Endometrial microvascular endothelial cells (primary cell): Measurements from ENCODE around the gene SNRK. TPM values are rescaled to one million over a fixed set of nuclear protein-coding genes. Genes with fewer than 3 reads are reported as not detected.

Source experiments
- in situ Hi-C: cut with HindIII; loops from 2 replicates; pipeline ENCODE4 v1.10.0; 2017; ENCODE audit warnings: low sequenced_read_pairs, low pct_unique_long_range_greater_than_20kb; ENCODE audit errors: inconsistent ontology term
- total RNA-seq: library from RNA; depleted of rRNA; stranded (reverse); fragments of >200 nt; gene quantifications from one replicate; pipeline ENCODE4 v1.2.3, GENCODE V29; 2015; ENCODE audit errors: inconsistent ontology term

The SNRK gene
- total RNA-seq: 139 TPM

- in situ Hi-C loops: no loop called here
Measured at GRCh38 chr3:43286115-43286840, at the start of gene SNRK. Gene SNRK, plus strand, starts transcription at chr3:43286540. Its CDS starts 16,664 bp downstream, at chr3:43303204.

GRCh38 chr3:43238801-43239200 lies 47.5 kb upstream of the SNRK start:
- in situ Hi-C loops: no loop called here

- in situ Hi-C loops: no loop called here
Measured at GRCh38 chr3:43239755-43240154, 46.6 kb upstream of the SNRK start.

GRCh38 chr3:43243590-43244587 lies 42.5 kb upstream of the SNRK start:
- in situ Hi-C loops: no loop called here

GRCh38 chr3:43244694-43245093 lies 41.6 kb upstream of the SNRK start:
- in situ Hi-C loops: no loop called here

- in situ Hi-C loops: no loop called here
Measured at GRCh38 chr3:43246976-43247375, 39.4 kb upstream of the SNRK start.

GRCh38 chr3:43247561-43248184 lies 38.7 kb upstream of the SNRK start:
- in situ Hi-C loops: no loop called here

GRCh38 chr3:43248185-43248583 lies 38.2 kb upstream of the SNRK start:
- in situ Hi-C loops: no loop called here

GRCh38 chr3:43248973-43249372 lies 37.4 kb upstream of the SNRK start:
- in situ Hi-C loops: no loop called here

- in situ Hi-C loops: no loop called here
Measured at GRCh38 chr3:43249405-43249804, 36.9 kb upstream of the SNRK start.

- in situ Hi-C loops: no loop called here
Measured at GRCh38 chr3:43253294-43253693, 33.0 kb upstream of the SNRK start.

- in situ Hi-C loops: no loop called here
Measured at GRCh38 chr3:43254125-43254524, 32.2 kb upstream of the SNRK start.

GRCh38 chr3:43255662-43256061 lies 30.7 kb upstream of the SNRK start:
- in situ Hi-C loops: no loop called here

- in situ Hi-C loops: no loop called here
Measured at GRCh38 chr3:43256714-43257461, 29.5 kb upstream of the SNRK start.

- in situ Hi-C loops: no loop called here
Measured at GRCh38 chr3:43257850-43258249, 28.5 kb upstream of the SNRK start.

- in situ Hi-C loops: no loop called here
Measured at GRCh38 chr3:43259626-43260025, 26.7 kb upstream of the SNRK start.

GRCh38 chr3:43260412-43260811 lies 25.9 kb upstream of the SNRK start:
- in situ Hi-C loops: no loop called here

GRCh38 chr3:43262194-43262593 lies 24.1 kb upstream of the SNRK start:
- in situ Hi-C loops: no loop called here

- in situ Hi-C loops: no loop called here
Measured at GRCh38 chr3:43266451-43266850, 19.9 kb upstream of the SNRK start.
